Kidney (tissue), 14 donors: ENCODE data around the gene GPC6. TPM values are rescaled to one million over a fixed set of nuclear protein-coding genes. Genes with fewer than 3 reads are reported as not detected.

Source experiments
- DNase-seq, 5 donors: peaks; one replicate each; pipeline ENCODE4 v3.0.0-alpha.2; 2013 to 2020
- FAIRE-seq: peaks from 2 replicates; lab custom pipeline; 2012; peaks lifted over from hg19 to GRCh38; lab: Jason Lieb, UNC
- H3K27ac ChIP-seq, 2 donors: one replicate each; pipeline ENCODE4 v1.7.0; 2013; ENCODE audit warnings: low read depth in 2 of 2, low read length in 2 of 2, inconsistent platforms in 1 of 2
- H3K27me3 ChIP-seq: one replicate; pipeline ENCODE4 v1.7.1; 2013; ENCODE audit warnings: low read length, inconsistent platforms; ENCODE audit not compliant: control insufficient read depth, insufficient read depth
- H3K36me3 ChIP-seq, 3 donors: one replicate each; pipeline versions ENCODE4 v1.7.0 to v1.7.1; 2013; ENCODE audit warnings: low read length in 3 of 3, control low read depth in 1 of 3, inconsistent platforms in 1 of 3; ENCODE audit not compliant: insufficient read depth in 3 of 3, control insufficient read depth in 2 of 3
- H3K4me1 ChIP-seq, 3 donors: one replicate each; pipeline versions ENCODE4 v1.7.0 to v1.7.1; 2013; ENCODE audit warnings: low read length in 3 of 3, inconsistent platforms in 1 of 3, low read depth in 1 of 3; ENCODE audit not compliant: control insufficient read depth in 2 of 3, insufficient read depth in 2 of 3
- H3K4me3 ChIP-seq, 3 donors: one replicate each; pipeline versions ENCODE4 v1.7.0 to v1.8.1; 2013; ENCODE audit warnings: low read length in 3 of 3, control low read depth in 1 of 3, inconsistent platforms in 1 of 3
- H3K9ac ChIP-seq, 3 donors: one replicate each; pipeline versions ENCODE4 v1.7.0 to v1.7.1; 2013; ENCODE audit warnings: low read length in 3 of 3, control low read depth in 1 of 3, inconsistent platforms in 1 of 3
- H3K9me3 ChIP-seq, 3 donors: one replicate each; pipeline versions ENCODE4 v1.7.0 to v1.7.1; 2013; ENCODE audit warnings: low read length in 3 of 3, control low read depth in 1 of 3, inconsistent platforms in 1 of 3; ENCODE audit not compliant: control insufficient read depth in 2 of 3, insufficient read depth in 1 of 3
- CTCF ChIP-seq: IDR thresholded peaks from 3 replicates; pipeline ENCODE4 v1.5.1; 2012; ENCODE audit warnings: mild to moderate bottlenecking, moderate library complexity, borderline replicate concordance; ENCODE audit not compliant: insufficient read depth; ENCODE audit errors: extremely low read depth
- intact Hi-C: fragments of 100-400 bp; cut with DNase I; formaldehyde crosslinking; loops from one replicate; pipeline ENCODE4 v1.11.1; 2022
- polyA plus RNA-seq: library from polyadenylated mRNA; stranded (reverse); fragments of 350-450 nt; fragmentation: Illumina TruSeq; extraction: RNeasy Lipid Tissue Mini Kit (QIAGEN cat#74804); gene quantifications from one replicate; pipeline ENCODE4 v1.2.3, GENCODE V29; 2014; ENCODE audit warnings: low read depth, low replicate concordance; ENCODE audit not compliant: insufficient read depth
- total RNA-seq: library from RNA; stranded (reverse); fragmentation: NEBNext Ultra II Directional; extraction: Animal tissue kit (Norgen Biotek cat#: 25700); gene quantifications from one replicate; pipeline ENCODE4 v1.2.1, GENCODE V29; 2021
- donor health status: control.
- donor health status: control.
- donor health status: control.
- donor health status: control.
- donor health status: control.
- donor health status: DM: yes; HTN: yes; CAD: no.
- donor health status: Normal renal cell carcinoma (clear cell type).

The GPC6 gene
- total and polyA plus RNA-seq, 2 donors from 2014 or later = 6.2 to 15.5 TPM

GRCh38 chr13:94232161-94232950 lies 1005.7 kb downstream of the GPC6 start:
- TF ChIP-seq CTCF = no peak
- intact Hi-C loops = no loop called here
- Histone ChIP-seq H3K9me3 (no peaks in the 10 kb centered on the region), H3K27ac (no peak overlapping the region), H3K9ac (no peak overlapping the region), H3K27me3 (no peaks in the 10 kb centered on the region), H3K4me3 (no peak overlapping the region), H3K36me3 (no peaks in the 10 kb centered on the region), H3K4me1 (peaks cover 0 to 3% (median 0%) of the 10 kb centered on the region in 3 donors)
- FAIRE-seq = no peak
- DNase-seq = no peak

- Histone ChIP-seq H3K4me3 (no peak overlapping the region), H3K36me3 (no peaks in the 10 kb centered on the region), H3K9me3 (no peaks in the 10 kb centered on the region), H3K27me3 (no peaks in the 10 kb centered on the region), H3K9ac (no peak overlapping the region), H3K27ac (no peak overlapping the region), H3K4me1 (peaks cover 0 to 3% (median 0%) of the 10 kb centered on the region in 3 donors)
- DNase-seq = no peak
- no peak for FAIRE-seq
- TF ChIP-seq CTCF = no peak
- intact Hi-C loops = no loop called here
Observed at GRCh38 chr13:94232956-94233355, 1006.3 kb downstream of the GPC6 start.

GRCh38 chr13:94233401-94233800 lies 1006.8 kb downstream of the GPC6 start:
- Histone ChIP-seq H3K9me3 (no peaks in the 10 kb centered on the region), H3K27me3 (no peaks in the 10 kb centered on the region), H3K4me1 (peaks cover 0 to 3% (median 0%) of the 10 kb centered on the region in 3 donors), H3K4me3 (peak overlapping the region in 1 of 3 donors; percentile 11), H3K36me3 (no peaks in the 10 kb centered on the region), H3K9ac (no peak overlapping the region), H3K27ac (no peak overlapping the region)
- DNase-seq = no peak
- FAIRE-seq = no peak
- TF ChIP-seq CTCF = no peak
- intact Hi-C loops = no loop called here

GRCh38 chr13:94233837-94234236 lies 1007.2 kb downstream of the GPC6 start:
- Histone ChIP-seq H3K9me3 (no peaks in the 10 kb centered on the region), H3K36me3 (no peaks in the 10 kb centered on the region), H3K4me3 (no peak overlapping the region), H3K27ac (no peak overlapping the region), H3K4me1 (peaks cover 0 to 3% (median 0%) of the 10 kb centered on the region in 3 donors), H3K9ac (no peak overlapping the region), H3K27me3 (no peaks in the 10 kb centered on the region)
- FAIRE-seq (no peak), DNase-seq (no peak)
- TF ChIP-seq CTCF = no peak
- intact Hi-C loops = no loop called here
